ENCODE data around the gene SNRPA. TPM values are rescaled to one million over a fixed set of nuclear protein-coding genes. Genes with fewer than 3 reads are reported as not detected.

The SNRPA gene
- total and polyA plus RNA-seq, 2 of the 4 experiments (the other 2 are of a cell fraction) = 30.3 to 81.3 TPM

GRCh38 chr19:40716482-40717324 is 34.3 kb upstream of the SNRPA start, which contains the start of the genes COQ8B and ITPKC:
COQ8B (minus strand) TSS chr19:40716886; CDS start chr19:40714632, 2,254 bp downstream.
ITPKC (plus strand) TSS chr19:40717112; CDS start chr19:40717136, 24 bp downstream.
- peak within 1 kb of the TSS; percentile 83 for H2BK5ac ChIP-seq (ENCODE audit: low read depth, low read length, poor library complexity, severe bottlenecking)
- peak within 1 kb of the TSS; percentile 77 for H4K91ac ChIP-seq (ENCODE audit: insufficient read depth, low read depth, low read length)
- peak; percentile 96 for DNase-seq
- H3K4ac ChIP-seq (ENCODE audit: low read depth, low read length) = peak within 1 kb of the TSS; percentile 94
- H3K4me3 ChIP-seq (ENCODE audit: insufficient read depth, low read depth, low read length) = peak within 1 kb of the TSS; percentile 86
- H4K8ac ChIP-seq (ENCODE audit: low read depth in 2 of 2, low read length in 2 of 2) = peak within 1 kb of the TSS; percentile 70 to 77
- ATAC-seq (ENCODE audit: low read depth) = peak; percentile 75
- H2AK5ac ChIP-seq (ENCODE audit: low read depth, low read length) = peak within 1 kb of the TSS; percentile 86
- in situ Hi-C loops (cut with MboI; ENCODE audit: low sequenced_read_pairs) = no loop called here
- ChIA-PET CTCF (interaction anchor here (0.9 kb wide), 1 partner anchor 29 kb away, joined by 4 read pairs; no protein-coding TSS in a partner anchor), POLR2A (ENCODE audit: unreplicated experiment) (no interaction called here)
- peaks cover 14 to 61% of the 10 kb centered on the region in 2 experiments; a peak in 3 of 4 replicates for H3K79me1 ChIP-seq (ENCODE audit: low read depth in 1 of 2, low read length in 2 of 2)
- H3K9ac ChIP-seq (ENCODE audit: low read depth, low read length) = peak within 1 kb of the TSS; percentile 97
- H3K56ac ChIP-seq (ENCODE audit: extremely low read depth, insufficient read depth, low read length) = peak within 1 kb of the TSS; percentile 86
- H3K4me2 ChIP-seq (ENCODE audit: low read depth, low read length) = peak within 1 kb of the TSS; percentile 91
- peak within 1 kb of the TSS; percentile 86 for H2BK20ac ChIP-seq (ENCODE audit: low read depth, low read length)
- peaks cover 10% of the 10 kb centered on the region; the same call in 1 of the 2 replicates for H3K9me1 ChIP-seq (ENCODE audit: insufficient read depth, low read length)
- H3K9me3 ChIP-seq (ENCODE audit: control insufficient read depth, insufficient read depth, low read length) = no peaks in the 10 kb centered on the region
- H3K27ac ChIP-seq (ENCODE audit: insufficient read depth, low read length) = peak within 1 kb of the TSS; percentile 96
- H4K20me1 ChIP-seq (ENCODE audit: insufficient read depth, low read length) = peaks cover 16% of the 10 kb centered on the region; the same call in 1 of the 2 replicates
- intact Hi-C loops (cut with micrococcal nuclease) = loop anchor here (2.0 to 5.0 kb wide), 2 partner anchors 34 to 81 kb away; partner anchors contain the start of genes ACTMAP, EGLN2 and SNRPA
- WGBS, 2 experiments (ENCODE audit: extremely low coverage in 2 of 2, insufficient read length in 1 of 2) = 1% methylated on average over 22 of the region's 76 CpGs; no CpG with 5 or more reads in 1 of the 2 experiments
- peak within 1 kb of the TSS; percentile 90 for H2AK9ac ChIP-seq (replicated peaks; ENCODE audit: low read depth, low read length, poor library complexity)
- H3K18ac ChIP-seq (ENCODE audit: low read depth, low read length) = peak within 1 kb of the TSS; percentile 70
- peak within 1 kb of the TSS; percentile 84 for H4K5ac ChIP-seq (ENCODE audit: low read depth, low read length)
- BruUV-seq (replicated peaks) = no TSS peak
- peak within 1 kb of the TSS; percentile 90 for H2AFZ ChIP-seq (replicated peaks; ENCODE audit: low read length, poor library complexity)
- H2BK15ac ChIP-seq (ENCODE audit: low read depth, low read length) = peak within 1 kb of the TSS; percentile 52
- peak within 1 kb of the TSS; percentile 97 for H3K23ac ChIP-seq (ENCODE audit: low read depth, low read length)
- peak within 1 kb of the TSS; percentile 95 for H2BK120ac ChIP-seq (ENCODE audit: low read depth, low read length)
- peaks cover 5% of the 10 kb centered on the region; the same call in 1 of the 2 replicates for H3K36me3 ChIP-seq (ENCODE audit: control insufficient read depth, insufficient read depth, low read length)
- no peaks in the 10 kb centered on the region for H3K27me3 ChIP-seq (ENCODE audit: control insufficient read depth, insufficient read depth, low read length)
- H3K14ac ChIP-seq (replicated peaks; ENCODE audit: low read depth, low read length) = peak within 1 kb of the TSS; percentile 82
- H3K4me1 ChIP-seq (ENCODE audit: control insufficient read depth, insufficient read depth, low read length) = peaks cover 9% of the 10 kb centered on the region
- dilution Hi-C loops (cut with HindIII; ENCODE audit: low sequenced_read_pairs, unreplicated experiment) = no loop called here
- TF ChIP-seq CEBPB (IDR thresholded peaks at IDR 0.05; ENCODE audit: low read depth, low read length) (no peak), CHD1 (IDR thresholded peaks at IDR 0.05; ENCODE audit: low read depth, low read length) (no peak; the same call in 1 of the 2 replicates), MXI1 (IDR thresholded peaks at IDR 0.05; ENCODE audit: borderline replicate concordance, low read depth, low read length) (peak; percentile 66; the same call in 1 of the 2 replicates), SMC3 (IDR thresholded peaks at IDR 0.05; ENCODE audit: low read depth, low read length) (no peak), RCOR1 (IDR thresholded peaks at IDR 0.05; ENCODE audit: insufficient replicate concordance, low read length) (no peak), POLR2A (IDR thresholded peaks at IDR 0.05; ENCODE audit: low read depth, low read length) (peak; percentile 83), MAFK (IDR thresholded peaks at IDR 0.05; ENCODE audit: low read depth, low read length) (no peak), FOS (IDR thresholded peaks at IDR 0.05; ENCODE audit: low read depth, low read length) (no peak), RFX5 (IDR thresholded peaks at IDR 0.05; ENCODE audit: low read depth, low read length) (no peak), CTCF (conservative IDR thresholded peaks at IDR 0.05; ENCODE audit: low read depth, low read length) (0 out of 2 replicates have a peak, but pooled peaks have one; percentile 8), ELK1 (IDR thresholded peaks at IDR 0.05; ENCODE audit: borderline replicate concordance, low read depth, low read length) (no peak), USF2 (IDR thresholded peaks at IDR 0.05; ENCODE audit: low read depth, low read length) (no peak), NFE2L2 (IDR thresholded peaks at IDR 0.05; ENCODE audit: low read depth, low read length) (peak; percentile 1; the same call in 1 of the 2 replicates)
